H1 (cell line): Measurements from ENCODE around the gene RELN. TPM values are rescaled to one million over a fixed set of nuclear protein-coding genes. Genes with fewer than 3 reads are reported as not detected.

ENCODE experiments used
- CREB1 ChIP-seq: IDR thresholded peaks from 2 replicates; pipeline ENCODE4 v1.6.1; 2012; ENCODE audit warnings: inconsistent platforms
- KDM4A ChIP-seq: IDR thresholded peaks from one replicate; pipeline ENCODE4 v1.7.1; 2012; ENCODE audit warnings: low read depth, mild to moderate bottlenecking, moderate library complexity, low read length, inconsistent platforms; ENCODE audit not compliant: severe bottlenecking
- NRF1 ChIP-seq: IDR thresholded peaks from 2 replicates; pipeline ENCODE4 v1.6.1; 2011; ENCODE audit warnings: mild to moderate bottlenecking, low read depth, low read length, improper control_type of control experiment
- POLR2AphosphoS5 ChIP-seq: IDR thresholded peaks from 2 replicates; pipeline ENCODE4 v1.6.1; 2011; ENCODE audit warnings: low read depth, low read length
- polyA plus RNA-seq, 7 experiments: library from polyadenylated mRNA; depleted of rRNA in 3 of 7; stranded (reverse) in 5 of 7; unstranded in 2 of 7; fragments of >200 nt in 5 of 7; fragments of 200-250 nt in 2 of 7; gene quantifications; 1 replicate in 5 of 7; 2 replicates in 1 of 7; 4 replicates in 1 of 7; pipeline versions ENCODE4 v1.2.1 to v1.2.3, GENCODE V29; 2011 to 2013; ENCODE audit warnings: missing spikeins in 2 of 7, mixed read lengths in 2 of 7
- total RNA-seq: library from RNA; stranded (reverse); fragmentation: NEBNext Ultra II Directional; extraction: Animal tissue kit (Norgen Biotek cat#: 25700); gene quantifications from 2 replicates; pipeline ENCODE4 v1.2.1, GENCODE V29; 2021

The RELN gene
- total and polyA plus RNA-seq, 2 of the 8 experiments (the other 6 are each of a cell fraction or from before 2014, with no cell fraction given), result 0.03 to 0.07 TPM

DNA sequence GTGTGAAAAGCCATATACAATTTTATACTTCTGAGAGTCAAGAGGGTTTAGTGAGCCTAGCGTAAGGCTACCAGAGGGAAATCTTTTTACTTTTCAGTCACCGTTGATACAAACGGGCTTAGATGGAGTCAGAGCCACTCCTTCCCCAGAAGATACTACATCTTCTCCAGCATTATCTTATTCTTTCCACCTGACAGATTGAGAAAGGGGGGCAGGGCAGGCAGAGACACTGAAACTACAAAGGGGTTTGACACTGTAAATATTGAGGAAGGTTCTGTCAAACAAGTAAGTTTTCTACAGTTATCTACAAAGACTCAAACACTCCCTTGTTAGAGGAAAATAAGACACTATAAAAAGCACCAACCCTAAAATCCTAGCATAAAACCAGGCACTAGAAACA is 100.0 kb downstream of the RELN start (continued):
- no peak for TF ChIP-seq NRF1
- no peak for TF ChIP-seq KDM4A
- no peak for TF ChIP-seq CREB1
- TF ChIP-seq POLR2AphosphoS5, result no peak
